ENCODE results near the gene SANBR. TPM values are rescaled to one million over a fixed set of nuclear protein-coding genes. Genes with fewer than 3 reads are reported as not detected.
A peak's percentile ranks its signal among the peaks of the same experiment; 100 is the strongest.

The SANBR gene
- total RNA-seq (5.8 and 8.0 TPM in 2 replicates), polyA plus RNA-seq (4.1 and 6.2 TPM in 2 replicates)

GRCh38 chr2:61065714-61066709 is at the start of gene SANBR:
Gene SANBR, plus strand, starts transcription at chr2:61065871. Its CDS starts 4,480 bp downstream, at chr2:61070351.
- under 1% methylated on average over 53 of the region's 112 CpGs for WGBS (ENCODE audit: low lambda C conversion rate, missing lambda C conversion rate)
- no peak for TF ChIP-seq EZH2phosphoT487 (IDR thresholded peaks at IDR 0.05; ENCODE audit: low read depth, severe bottlenecking, unreplicated experiment)
- no peak for TF ChIP-seq EZH2 (IDR thresholded peaks at IDR 0.05; ENCODE audit: borderline replicate concordance)
- no peak for TF ChIP-seq CTCF (IDR thresholded peaks at IDR 0.05; ENCODE audit: poor library complexity)
- H3K9me3 ChIP-seq (ENCODE audit: low read depth), result no peaks in the 10 kb centered on the region

GRCh38 chr2:61015976-61016375 is 49.7 kb upstream of the SANBR start:
- Histone ChIP-seq H3K4me3 (peak overlapping the region; percentile 90), H3K4me1 (ENCODE audit: insufficient read depth) (no peaks in the 10 kb centered on the region), H3K36me3 (replicated peaks; ENCODE audit: insufficient read depth, low read depth) (no peaks in the 10 kb centered on the region), H3K9me2 (replicated peaks; ENCODE audit: insufficient read depth) (no peaks in the 10 kb centered on the region), H3K79me2 (peaks cover 54% of the 10 kb centered on the region), H3K4me2 (peak overlapping the region; percentile 82), H3K27me3 (no peaks in the 10 kb centered on the region), H2AFZ (peak overlapping the region; percentile 89), H4K20me1 (ENCODE audit: insufficient read depth, poor library complexity, severe bottlenecking) (peaks cover 18% of the 10 kb centered on the region), H3K9me3 (ENCODE audit: low read depth) (no peaks in the 10 kb centered on the region), H3K27ac (peak overlapping the region; percentile 99)
- 42% methylated on average over 2 of the region's 2 CpGs for WGBS (ENCODE audit: low lambda C conversion rate, missing lambda C conversion rate)
- no peak for DNase-seq (ENCODE audit: low spot score)
- TF ChIP-seq CTCF (IDR thresholded peaks at IDR 0.05; ENCODE audit: poor library complexity) (no peak), EZH2phosphoT487 (IDR thresholded peaks at IDR 0.05; ENCODE audit: low read depth, severe bottlenecking, unreplicated experiment) (no peak), EZH2 (IDR thresholded peaks at IDR 0.05; ENCODE audit: borderline replicate concordance) (no peak)

More at GRCh38 chr2:61065714-61066709, at the start of gene SANBR:
- H2AFZ ChIP-seq, result peak within 1 kb of the TSS; percentile 90
- no peaks in the 10 kb centered on the region for H4K20me1 ChIP-seq (ENCODE audit: insufficient read depth, poor library complexity, severe bottlenecking)
- H3K4me1 ChIP-seq (ENCODE audit: insufficient read depth), result peaks cover 5% of the 10 kb centered on the region
- H3K4me3 ChIP-seq, result peak within 1 kb of the TSS; percentile 85
- peak within 1 kb of the TSS; percentile 80 for H3K27ac ChIP-seq
- H3K4me2 ChIP-seq, result peak within 1 kb of the TSS; percentile 86
- H3K27me3 ChIP-seq, result no peaks in the 10 kb centered on the region
- DNase-seq (ENCODE audit: low spot score), result peak; percentile 94
- no peaks in the 10 kb centered on the region for H3K36me3 ChIP-seq (replicated peaks; ENCODE audit: insufficient read depth, low read depth)
- H3K79me2 ChIP-seq, result peaks cover 19% of the 10 kb centered on the region
- no peaks in the 10 kb centered on the region for H3K9me2 ChIP-seq (replicated peaks; ENCODE audit: insufficient read depth)

DNA sequence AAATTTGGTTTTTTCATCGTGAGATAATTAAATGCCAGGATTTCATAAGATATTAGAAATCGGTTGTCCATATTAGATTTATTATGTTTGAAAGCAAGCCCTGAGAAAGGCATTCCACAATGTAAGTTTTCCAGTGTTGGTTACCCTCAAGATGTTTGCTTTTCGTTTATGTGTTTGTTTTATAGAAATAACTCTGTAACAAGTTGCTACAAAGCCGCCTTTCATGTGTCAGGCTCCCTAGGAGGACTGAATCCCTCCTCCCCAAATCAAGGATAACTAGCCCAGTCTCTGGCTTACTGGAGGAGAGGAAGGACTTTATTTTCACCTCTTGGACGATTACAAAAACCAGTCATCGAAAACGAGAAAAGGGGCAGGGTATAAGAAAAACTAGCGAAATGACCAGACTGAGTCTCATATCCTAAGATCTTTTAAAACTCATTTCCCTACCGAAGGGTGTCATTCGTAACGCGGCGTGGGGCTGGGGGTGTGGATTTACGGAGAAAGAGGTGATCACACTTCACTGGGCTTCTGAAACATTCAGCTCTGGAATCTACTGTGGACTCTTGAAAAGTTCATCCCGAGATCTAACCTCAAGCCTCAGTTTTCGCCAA is 49.2 kb upstream of the SANBR start:
- Histone ChIP-seq H3K27me3 (no peaks in the 10 kb centered on the region), H3K4me2 (peak overlapping the region; percentile 82), H4K20me1 (ENCODE audit: insufficient read depth, poor library complexity, severe bottlenecking) (peaks cover 21% of the 10 kb centered on the region), H3K4me3 (peak overlapping the region; percentile 90), H2AFZ (peak overlapping the region; percentile 89), H3K9me2 (replicated peaks; ENCODE audit: insufficient read depth) (no peaks in the 10 kb centered on the region), H3K27ac (peak overlapping the region; percentile 99), H3K79me2 (peaks cover 59% of the 10 kb centered on the region), H3K4me1 (ENCODE audit: insufficient read depth) (no peaks in the 10 kb centered on the region), H3K36me3 (replicated peaks; ENCODE audit: insufficient read depth, low read depth) (no peaks in the 10 kb centered on the region), H3K9me3 (ENCODE audit: low read depth) (no peaks in the 10 kb centered on the region)
- TF ChIP-seq EZH2 (IDR thresholded peaks at IDR 0.05; ENCODE audit: borderline replicate concordance) (no peak), CTCF (IDR thresholded peaks at IDR 0.05; ENCODE audit: poor library complexity) (no peak), EZH2phosphoT487 (IDR thresholded peaks at IDR 0.05; ENCODE audit: low read depth, severe bottlenecking, unreplicated experiment) (no peak)
- DNase-seq (ENCODE audit: low spot score), result no peak
- WGBS (ENCODE audit: low lambda C conversion rate, missing lambda C conversion rate), result 4% methylated on average over 16 of the region's 16 CpGs
